GM04504 (cell line): Measurements from ENCODE around the gene MDM1.

ENCODE experiments used
- DNase-seq: peaks from one replicate; pipeline ENCODE4 v3.0.0-alpha.2; 2012; ENCODE audit warnings: low read depth

Gene MDM1

DNA sequence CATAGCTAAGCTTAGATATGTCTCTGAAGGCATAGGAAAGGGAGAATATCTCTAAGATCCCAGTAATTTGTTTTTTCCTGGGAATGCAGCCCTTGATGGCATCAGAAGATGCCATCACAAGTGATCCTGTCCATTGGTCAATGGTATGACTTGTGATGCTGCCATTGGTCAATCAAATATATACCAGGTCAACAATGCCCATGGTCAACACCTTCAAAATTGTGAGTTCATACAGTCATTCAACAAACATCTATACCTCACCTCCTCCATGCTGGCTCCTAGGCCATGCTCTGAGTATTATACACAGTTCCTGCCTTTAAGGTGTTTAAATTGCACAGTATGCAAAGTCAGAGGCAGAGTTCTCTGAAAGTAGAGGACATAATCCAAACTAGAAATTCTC is 59.4 kb downstream of the MDM1 start:
- DNase-seq = no peak

DNA sequence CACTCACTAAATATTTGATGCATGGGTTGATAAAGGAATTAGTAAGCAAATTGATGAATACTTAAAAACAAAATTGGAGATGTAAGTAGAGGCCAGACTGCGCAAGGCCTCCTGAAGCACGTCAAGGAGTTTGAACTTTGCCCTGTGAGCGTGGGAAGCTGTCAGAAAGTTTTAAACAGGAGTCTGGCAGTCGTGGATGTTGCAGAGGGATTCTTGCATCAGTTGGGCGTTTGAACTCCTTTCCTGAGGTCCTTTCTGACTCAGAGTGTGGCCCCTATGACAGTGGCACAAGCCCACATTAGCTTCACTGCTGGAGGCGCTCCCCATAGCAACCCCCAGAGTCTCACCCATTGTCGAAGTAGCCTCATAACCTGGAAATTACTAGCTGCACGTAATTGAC is 60.8 kb downstream of the MDM1 start:
- DNase-seq = no peak

DNA sequence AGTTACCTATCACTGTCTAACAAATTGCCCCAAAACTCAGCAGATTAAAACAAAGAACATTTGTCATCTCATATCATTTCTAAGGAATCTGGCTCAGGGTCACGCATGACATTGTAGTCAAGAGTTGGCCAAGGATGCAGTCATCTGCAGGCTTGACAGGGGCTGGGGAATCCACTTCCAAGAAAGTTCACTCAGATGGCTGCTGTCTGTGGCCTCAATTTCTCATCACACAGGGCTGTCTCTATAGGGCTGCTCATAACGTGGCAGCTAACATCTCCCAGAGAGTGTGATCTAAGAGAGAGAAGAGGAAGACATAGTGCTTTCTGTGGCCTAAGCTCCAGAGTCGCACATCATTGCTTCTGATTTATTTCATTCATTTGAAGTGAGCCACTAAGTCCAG is 61.8 kb downstream of the MDM1 start:
- no peak for DNase-seq

DNA sequence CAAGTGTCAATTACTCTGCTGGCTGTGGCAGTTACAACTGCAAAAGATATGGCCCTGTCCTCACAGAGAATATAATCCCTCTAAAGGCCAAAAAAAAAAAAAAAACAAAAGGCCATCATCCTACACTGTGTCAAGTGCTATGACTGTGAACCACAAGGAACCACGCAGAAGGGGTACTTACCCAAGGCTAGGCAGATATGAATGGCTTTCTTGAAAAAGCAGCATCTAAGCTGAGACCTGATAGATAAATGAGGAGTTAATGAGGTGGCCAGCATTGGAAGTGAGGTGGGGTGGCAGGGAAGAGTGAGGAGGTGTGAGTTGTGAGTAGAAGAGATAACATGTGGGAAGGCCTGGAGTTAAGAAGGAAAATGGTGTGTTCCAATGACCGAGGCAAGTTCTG is 62.4 kb downstream of the MDM1 start:
- no peak for DNase-seq

- no peak for DNase-seq
Observed at GRCh38 chr12:68268967-68269366, 63.2 kb downstream of the MDM1 start.

DNA sequence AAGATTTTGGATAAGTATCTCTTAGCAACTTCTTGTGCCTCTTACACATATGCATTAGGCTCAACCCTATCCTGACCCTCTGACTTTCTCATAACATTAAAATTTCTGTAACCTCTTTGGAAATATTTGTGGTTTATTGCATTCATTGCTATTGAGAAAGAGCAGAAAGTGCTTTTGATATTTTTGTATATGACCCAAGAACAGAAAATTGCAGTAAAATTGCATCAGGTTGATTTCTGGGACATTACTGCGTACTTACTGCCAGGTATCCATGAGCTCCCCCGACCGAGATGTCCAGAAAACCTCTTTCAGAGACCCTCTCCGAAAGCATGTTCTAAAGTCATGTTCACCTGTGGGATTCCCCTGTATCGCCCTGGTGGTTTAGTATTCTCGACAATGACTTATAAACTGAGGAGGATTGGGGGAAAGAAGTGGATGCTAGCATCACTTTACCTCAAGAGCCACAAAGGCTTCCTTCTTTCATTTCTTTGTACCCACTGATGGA is 64.2 kb downstream of the MDM1 start:
- DNase-seq = peak; percentile 55

GRCh38 chr12:68264857-68265256 is 67.3 kb downstream of the MDM1 start:
- DNase-seq = no peak

- no peak for DNase-seq
Observed at GRCh38 chr12:68264158-68264855, 67.9 kb downstream of the MDM1 start.

GRCh38 chr12:68263366-68263765 is 68.8 kb downstream of the MDM1 start:
- DNase-seq = no peak

GRCh38 chr12:68261896-68262295 is 70.3 kb downstream of the MDM1 start:
- DNase-seq = no peak

GRCh38 chr12:68260153-68260552 is 72.0 kb downstream of the MDM1 start:
- no peak for DNase-seq

- DNase-seq = peak; percentile 32
Observed at GRCh38 chr12:68259318-68259940, 72.7 kb downstream of the MDM1 start.

- no peak for DNase-seq
Observed at GRCh38 chr12:68253504-68253903, 78.7 kb downstream of the MDM1 start, which contains the start of gene IL22. TSS of gene IL22 (minus strand) at chr12:68253604. CDS start at chr12:68253448, 156 bp downstream.

- DNase-seq = no peak
Observed at GRCh38 chr12:68252077-68252476, 80.1 kb downstream of the MDM1 start.

- DNase-seq = no peak
Observed at GRCh38 chr12:68250454-68250853, 81.7 kb downstream of the MDM1 start.

DNA sequence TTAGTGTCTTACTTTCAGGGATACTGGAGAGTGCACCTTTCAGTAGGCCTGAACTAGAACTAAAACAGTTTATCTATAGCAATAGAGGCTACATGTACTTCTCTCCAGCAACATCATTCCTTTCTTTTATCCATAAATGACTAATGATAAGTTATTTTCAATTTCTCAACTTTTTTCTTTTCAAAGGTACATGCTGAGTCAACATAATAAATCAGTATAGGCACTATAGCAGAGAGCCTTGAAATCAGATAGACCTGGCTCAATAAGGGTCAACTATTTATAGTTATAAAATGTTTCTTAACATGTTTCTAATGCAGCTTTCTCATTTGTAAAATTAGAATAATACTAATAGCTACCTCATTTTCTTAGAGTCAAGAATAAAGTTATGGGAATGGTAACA is 84.4 kb downstream of the MDM1 start:
- DNase-seq = no peak

GRCh38 chr12:68246350-68246749 is 85.8 kb downstream of the MDM1 start:
- DNase-seq = no peak

GRCh38 chr12:68245180-68246021 is 86.8 kb downstream of the MDM1 start:
- no peak for DNase-seq
